PC-3 (cell line): ENCODE data around the gene RNASE2.

Source experiments
- EZH2 ChIP-seq: fragments of 300-600 bp; sonication (generic); IDR thresholded peaks from one replicate; pipeline ENCODE4 v1.6.1; 2017; ENCODE audit warnings: antibody characterized with exemption, mild to moderate bottlenecking, low read length; ENCODE audit not compliant: unreplicated experiment
- EZH2phosphoT487 ChIP-seq: fragments of 300-600 bp; sonication (generic); IDR thresholded peaks from 2 replicates; pipeline ENCODE4 v1.6.1; 2018; ENCODE audit warnings: mild to moderate bottlenecking, antibody characterized with exemption, low read length, borderline replicate concordance
- TF ChIP-seq, protein P1 (sequence below): fragments of 300-600 bp; sonication (generic); conservative IDR thresholded peaks from 2 replicates; pipeline ENCODE4 v1.5.1; 2017; ENCODE audit warnings: antibody characterized with exemption, low read depth, mild to moderate bottlenecking, low read length

DNA sequence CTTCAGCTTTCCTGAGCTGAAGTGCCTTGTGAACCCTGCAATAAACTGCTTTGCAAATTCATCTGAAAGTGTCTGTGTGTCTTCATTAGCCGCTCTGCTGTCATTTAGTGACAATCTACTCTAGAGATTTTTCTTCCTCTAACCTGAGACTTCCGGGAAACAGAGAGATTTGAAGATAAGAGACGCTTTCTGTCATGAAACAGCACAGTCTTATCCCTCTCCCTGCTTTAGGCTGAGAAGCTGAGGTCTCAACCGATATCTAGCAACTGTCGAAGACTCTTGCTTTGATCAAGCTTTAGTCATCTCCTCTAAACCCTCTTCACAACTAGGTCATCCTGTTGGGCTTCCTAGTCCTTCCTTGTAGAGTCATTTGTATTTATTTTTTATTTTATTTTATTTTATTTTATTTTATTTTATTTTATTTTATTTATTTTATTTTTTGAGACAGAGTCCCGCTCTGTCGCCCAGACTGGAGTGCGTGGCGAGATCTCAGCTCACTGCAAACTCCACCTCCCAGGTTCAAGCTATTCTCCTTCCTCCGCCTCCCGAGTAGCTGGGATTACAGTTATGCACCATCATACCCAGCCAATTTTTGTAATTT is 1.2 kb downstream of the RNASE2 start:
- TF ChIP-seq EZH2 (no peak), EZH2phosphoT487 (no peak)
- TF ChIP-seq, protein P1, sequence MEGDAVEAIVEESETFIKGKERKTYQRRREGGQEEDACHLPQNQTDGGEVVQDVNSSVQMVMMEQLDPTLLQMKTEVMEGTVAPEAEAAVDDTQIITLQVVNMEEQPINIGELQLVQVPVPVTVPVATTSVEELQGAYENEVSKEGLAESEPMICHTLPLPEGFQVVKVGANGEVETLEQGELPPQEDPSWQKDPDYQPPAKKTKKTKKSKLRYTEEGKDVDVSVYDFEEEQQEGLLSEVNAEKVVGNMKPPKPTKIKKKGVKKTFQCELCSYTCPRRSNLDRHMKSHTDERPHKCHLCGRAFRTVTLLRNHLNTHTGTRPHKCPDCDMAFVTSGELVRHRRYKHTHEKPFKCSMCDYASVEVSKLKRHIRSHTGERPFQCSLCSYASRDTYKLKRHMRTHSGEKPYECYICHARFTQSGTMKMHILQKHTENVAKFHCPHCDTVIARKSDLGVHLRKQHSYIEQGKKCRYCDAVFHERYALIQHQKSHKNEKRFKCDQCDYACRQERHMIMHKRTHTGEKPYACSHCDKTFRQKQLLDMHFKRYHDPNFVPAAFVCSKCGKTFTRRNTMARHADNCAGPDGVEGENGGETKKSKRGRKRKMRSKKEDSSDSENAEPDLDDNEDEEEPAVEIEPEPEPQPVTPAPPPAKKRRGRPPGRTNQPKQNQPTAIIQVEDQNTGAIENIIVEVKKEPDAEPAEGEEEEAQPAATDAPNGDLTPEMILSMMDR: no peak
